Fibroblast of skin of left quadriceps (primary cell): ENCODE measurements around the gene LMNA.

ENCODE experiments used
- DNase-seq, 2 experiments: peaks; one replicate each; pipeline ENCODE4 v3.0.0-alpha.2; 2013; ENCODE audit warnings: low read depth in 2 of 2

LMNA gene

GRCh38 chr1:156081917-156082308 is 32.6 kb upstream of the LMNA start:
- no peak for DNase-seq

DNA sequence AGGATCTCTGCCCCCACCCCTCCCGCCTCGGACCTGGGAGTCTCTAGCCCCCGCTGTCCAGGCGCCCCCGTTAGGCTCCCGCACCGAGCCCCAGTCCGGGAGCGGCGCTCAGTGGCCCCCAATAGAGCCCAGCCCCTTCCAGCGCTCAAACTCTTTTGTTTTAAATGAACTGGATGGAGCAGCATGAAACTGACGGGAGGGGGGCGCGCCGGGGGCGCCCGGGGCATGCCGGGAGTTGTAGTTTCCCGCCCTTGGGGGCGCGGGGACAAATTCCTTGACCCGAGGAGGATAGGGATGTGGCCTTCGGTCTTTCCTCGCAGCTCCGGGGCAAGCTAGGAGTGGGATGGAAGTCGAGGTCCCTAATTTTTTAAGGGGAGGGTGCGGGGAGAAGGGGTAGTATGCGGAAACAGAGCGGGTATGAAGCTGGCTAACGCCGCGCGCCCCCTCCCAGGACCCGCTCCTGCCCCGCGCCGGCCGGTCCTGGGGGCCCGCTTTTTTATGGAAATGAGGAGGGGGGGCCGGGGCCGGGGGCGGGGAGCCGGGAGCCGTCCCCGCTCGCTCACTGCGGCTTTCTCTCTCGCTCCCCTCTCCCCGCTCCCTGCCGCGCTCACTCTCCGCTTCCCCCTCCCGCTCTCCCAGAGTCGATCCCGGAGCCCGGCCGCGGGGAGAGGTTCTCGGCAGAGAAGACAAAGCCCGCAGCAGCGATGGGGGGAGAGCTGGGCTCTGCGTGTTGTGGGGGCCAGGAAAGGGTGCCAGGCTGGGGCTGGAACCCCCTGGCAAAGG is 32.0 kb upstream of the LMNA start, which contains the start of gene MEX3A:
TSS of gene MEX3A (minus strand) at position 157 of the 783 bp plus-strand sequence. CDS start 467 bp downstream, outside the sequence.
- peak in 1 of 2 experiments; percentile 42 for DNase-seq

DNA sequence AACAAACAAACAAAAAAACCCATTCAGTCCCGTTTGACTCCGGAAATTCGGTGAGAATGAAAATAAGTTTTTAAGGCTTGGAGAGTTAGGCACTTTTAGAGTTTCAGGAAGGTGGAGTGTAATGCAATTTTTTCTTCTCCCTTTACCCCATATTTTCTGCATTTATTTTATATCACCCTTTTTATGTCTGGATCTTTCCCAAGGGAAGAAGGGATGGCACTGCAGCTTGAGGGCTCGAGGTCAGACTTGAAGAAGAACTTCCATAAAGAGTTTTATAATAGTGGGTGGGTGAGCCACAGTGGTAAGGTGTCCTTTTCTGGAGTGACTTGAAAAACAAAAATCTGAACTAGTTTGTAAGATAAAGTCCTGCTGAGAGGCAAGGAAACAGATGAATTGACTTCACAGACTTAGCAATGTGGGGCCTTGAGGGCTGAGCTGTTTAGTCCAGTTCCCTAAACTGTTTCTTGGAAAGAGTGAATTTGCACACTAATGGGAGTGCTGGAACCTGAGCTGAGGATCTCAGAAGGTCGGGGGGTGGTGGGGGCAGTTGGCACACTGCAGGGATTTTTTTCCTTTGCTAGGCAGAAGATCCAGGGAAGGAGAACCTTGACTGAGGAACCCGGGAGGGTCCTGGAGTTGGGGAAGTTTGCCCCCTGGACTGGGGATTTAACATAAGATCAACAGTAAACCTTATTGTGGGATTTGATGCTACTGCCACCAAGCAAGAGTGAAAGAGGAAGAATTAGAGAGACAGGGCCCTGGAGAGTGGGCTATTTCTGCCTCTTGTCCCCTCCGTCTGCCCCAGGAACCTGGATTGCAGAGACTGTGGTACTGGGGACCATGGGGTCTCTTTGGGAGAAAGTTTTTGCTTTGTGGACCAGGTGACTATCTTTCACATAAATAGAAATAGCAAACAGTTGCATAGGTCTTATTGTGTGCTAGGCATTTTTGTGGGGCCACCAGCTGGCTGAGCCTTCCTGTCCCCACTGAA is 30.4 kb upstream of the LMNA start:
- DNase-seq = no peak

DNA sequence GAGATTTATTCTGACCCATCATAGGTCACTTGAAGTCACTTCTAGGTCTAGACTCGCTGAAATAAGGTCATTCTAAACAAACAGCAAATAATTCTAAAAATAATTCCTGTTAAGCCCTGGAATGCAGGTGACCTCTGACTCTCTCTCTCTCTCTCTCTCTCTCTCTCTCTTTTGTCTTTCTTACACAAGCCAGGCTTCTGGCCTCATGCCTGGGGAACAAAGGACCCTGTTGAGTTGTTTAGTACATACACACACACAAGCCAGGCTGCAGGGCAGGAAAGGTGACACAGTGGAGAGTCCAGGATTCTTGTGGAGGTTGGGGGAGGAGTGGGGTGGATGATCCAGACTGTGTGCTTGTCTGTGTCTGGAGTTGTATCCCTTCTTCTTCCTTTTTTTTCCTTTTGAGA is 28.3 kb upstream of the LMNA start:
- DNase-seq = no peak

DNA sequence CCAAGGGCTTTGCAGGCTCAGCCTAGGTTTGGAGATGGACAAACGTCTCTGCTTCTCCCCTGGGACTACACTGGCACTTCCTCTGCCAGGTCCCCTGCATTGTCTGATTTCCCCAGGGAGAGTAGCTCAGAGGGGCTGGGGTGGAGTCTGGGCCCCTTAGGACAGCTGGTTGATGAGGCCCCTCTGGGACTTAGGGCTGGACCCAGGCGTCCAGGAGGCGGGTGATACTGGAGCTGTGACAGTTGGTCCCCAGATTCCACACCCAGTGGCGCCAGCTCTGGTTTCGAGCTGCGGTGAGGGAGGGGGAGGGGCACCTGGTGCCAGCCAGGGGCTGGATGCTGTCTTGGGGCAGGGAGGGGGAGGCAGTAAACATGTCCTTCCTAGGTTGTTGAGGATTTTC is 24.8 kb upstream of the LMNA start:
- DNase-seq = no peak

- DNase-seq = no peak
Observed at GRCh38 chr1:156090138-156090839, 24.2 kb upstream of the LMNA start.

DNA sequence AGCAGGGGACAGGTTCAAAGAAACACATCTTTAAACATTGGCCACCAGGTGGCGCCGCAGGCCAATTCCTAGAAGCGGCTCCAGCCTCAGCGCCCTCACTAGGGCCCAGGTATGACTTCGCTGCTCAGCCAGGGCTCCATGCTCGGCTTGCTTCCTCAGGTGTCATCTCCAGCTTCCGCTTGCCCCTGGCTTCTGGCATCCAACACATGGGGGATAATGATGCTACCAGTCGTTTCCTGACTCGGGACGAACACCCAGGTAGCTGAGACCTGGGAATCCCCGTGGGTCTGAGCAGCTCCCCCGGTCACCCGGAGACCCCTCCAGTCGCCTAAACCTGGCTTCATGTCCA is 23.7 kb upstream of the LMNA start:
- peak in 1 of 2 experiments; percentile 47 for DNase-seq

GRCh38 chr1:156091610-156092009 is 22.9 kb upstream of the LMNA start:
- DNase-seq = no peak

- DNase-seq = no peak
Observed at GRCh38 chr1:156095906-156096508, 18.5 kb upstream of the LMNA start.

DNA sequence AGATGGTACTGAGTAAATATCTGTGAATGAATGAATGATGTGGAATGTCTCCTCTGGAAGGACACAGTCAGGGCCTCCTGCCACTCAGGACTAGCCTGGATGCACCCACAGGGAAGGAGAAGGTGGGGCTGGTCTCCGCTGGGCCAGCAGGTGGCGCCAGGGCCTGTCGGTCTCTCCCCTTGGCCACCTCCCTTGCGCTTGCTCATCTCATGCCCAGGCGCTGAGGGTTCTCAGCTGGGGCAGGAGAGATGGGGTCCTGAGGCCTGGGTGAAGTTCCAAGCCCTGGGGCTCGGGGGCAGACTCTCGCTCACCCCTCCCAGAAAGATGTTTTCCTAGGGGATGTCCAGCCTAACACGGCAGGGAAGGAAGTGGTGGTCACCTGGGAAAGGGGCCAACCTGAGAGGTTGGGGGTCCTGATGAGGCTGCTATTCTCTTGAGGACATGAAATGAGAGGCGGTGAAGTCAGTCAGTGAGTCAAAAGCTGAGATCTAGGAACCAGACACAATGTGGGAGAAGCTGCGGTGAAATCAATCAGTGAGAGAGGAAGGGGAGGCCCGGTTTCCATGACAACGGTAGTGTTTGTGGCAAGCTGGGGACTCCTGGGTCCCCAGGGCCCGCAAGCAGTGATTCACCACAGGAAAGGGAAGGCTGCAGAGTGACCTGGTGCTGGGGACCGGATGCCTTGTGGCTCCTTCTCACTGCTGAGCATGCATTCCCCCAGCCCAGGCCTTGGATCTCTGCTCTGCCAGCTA is 17.7 kb upstream of the LMNA start:
- peak in 1 of 2 experiments; percentile 59 for DNase-seq

DNA sequence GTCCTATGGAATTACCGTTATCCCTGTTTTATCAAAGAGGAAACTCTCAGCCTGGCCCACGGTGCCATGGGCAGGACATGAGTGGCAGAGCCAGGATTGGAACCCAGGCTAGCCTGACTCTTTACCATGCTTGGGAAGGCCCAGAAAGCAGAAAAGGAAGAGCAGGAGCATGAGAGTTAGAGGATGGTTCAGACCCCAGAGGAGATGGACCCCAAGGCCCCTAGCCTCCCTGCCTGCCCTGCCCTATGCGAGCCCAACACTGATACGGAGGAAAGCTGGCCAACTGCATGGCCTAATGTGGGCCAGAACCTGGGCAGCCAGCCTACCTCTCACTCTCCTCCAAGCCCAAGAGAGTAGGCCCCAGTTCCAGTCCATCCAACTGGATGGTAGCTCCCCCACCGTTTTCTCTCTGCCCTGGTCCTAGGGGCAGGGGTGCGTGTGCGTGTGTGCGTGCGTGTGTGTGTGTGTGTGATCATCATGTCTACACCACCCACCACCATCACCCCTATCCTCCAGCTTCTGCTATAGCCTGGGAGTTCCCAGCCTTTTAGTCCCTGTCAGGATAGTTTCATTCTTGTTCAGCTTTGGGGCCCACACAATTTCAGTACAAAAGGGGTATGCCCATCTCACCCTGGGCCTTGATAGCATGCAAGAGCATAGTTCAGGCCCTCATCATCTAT is 16.9 kb upstream of the LMNA start:
- no peak for DNase-seq

GRCh38 chr1:156098784-156099183 is 15.7 kb upstream of the LMNA start:
- DNase-seq = no peak

DNA sequence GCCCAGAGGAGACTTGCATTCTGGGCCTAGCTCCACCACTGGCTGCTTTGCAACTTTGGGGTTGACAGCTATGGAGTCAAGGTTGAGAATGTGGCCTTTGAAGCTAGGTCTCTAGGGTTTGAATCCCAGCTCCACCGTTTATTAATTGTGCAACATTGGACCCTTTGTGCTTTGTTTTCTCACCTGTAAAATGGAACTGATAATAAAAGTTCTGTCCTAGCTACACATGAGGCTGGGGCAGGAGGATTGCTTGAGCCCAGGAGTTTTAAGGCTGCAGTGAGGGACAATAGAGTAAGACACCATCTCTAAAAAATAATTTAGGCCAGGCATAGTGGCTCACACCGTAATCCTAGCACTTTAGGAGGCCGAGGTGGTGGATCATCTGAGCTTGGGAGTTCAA is 15.2 kb upstream of the LMNA start:
- no peak for DNase-seq

- no peak for DNase-seq
Observed at GRCh38 chr1:156100205-156100995, 14.1 kb upstream of the LMNA start.

- DNase-seq = no peak
Observed at GRCh38 chr1:156101880-156102279, 12.6 kb upstream of the LMNA start.

GRCh38 chr1:156102633-156103511 is 11.6 kb upstream of the LMNA start:
- peak in 1 of 2 experiments; percentile 68 for DNase-seq

DNA sequence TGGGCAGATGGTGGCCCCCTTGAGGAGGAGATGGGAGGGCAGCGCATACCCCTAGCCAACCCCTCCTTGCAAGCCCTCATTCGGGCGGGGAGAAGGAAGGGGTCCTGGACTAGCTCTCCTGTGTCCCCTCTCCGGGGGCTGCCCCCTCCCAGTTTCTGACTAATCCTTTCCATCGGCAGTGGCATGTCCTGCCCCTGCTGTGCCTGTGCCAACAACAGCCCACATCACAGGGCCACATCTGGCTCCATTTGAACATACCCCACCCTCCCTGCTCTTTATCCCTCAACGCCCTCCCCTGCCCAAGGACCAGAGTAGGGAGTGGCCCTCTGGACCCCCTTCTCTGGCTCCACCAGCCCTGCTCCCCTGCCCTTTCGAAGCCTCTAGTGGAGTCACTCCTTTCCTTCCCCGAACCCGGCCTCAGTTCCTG is 11.0 kb upstream of the LMNA start:
- DNase-seq = no peak

DNA sequence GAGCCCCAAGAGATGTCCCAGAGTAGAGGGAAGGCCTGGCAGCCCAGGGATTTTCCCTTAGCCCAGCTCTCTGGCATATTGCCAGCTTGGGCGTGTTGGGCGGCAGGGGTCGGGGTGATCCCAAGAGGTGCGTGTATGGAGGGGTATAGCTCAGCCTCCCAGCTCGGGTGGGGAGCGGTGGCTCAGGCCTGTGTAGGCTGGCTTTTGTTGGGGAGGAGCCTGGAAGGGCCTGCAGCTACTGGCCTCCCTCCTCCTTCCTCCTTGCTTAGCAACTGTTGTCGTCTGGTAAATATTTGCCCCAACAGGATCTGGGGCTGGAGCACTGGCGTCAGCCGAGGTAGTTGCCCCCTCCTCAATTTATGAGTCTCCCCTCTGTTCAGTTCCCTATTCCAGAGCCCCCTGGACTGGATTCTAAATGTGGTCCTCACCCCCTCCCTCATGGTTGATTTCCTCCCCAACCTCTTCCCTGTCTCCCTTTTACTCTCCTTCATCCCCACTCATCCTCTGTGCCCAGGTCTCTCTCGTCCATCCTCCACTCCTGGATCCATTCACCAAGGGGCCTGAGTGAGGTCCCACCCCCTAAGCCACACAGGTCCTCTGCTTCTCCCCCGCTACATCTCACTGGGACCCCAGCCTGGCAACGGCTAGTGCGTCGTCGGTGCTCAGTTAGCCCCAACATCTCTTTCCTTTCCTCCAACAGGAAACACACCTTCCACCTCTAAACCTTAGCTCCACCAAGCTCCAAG is 10.3 kb upstream of the LMNA start:
- peak in 1 of 2 experiments; percentile 52 for DNase-seq
